Keratinocyte (primary cell): ENCODE data around the gene CACNA2D1. TPM values are rescaled to one million over a fixed set of nuclear protein-coding genes. Genes with fewer than 3 reads are reported as not detected.

Source experiments
- DNase-seq: peaks from one replicate; pipeline ENCODE4 v3.0.0-alpha.2; 2011; ENCODE audit warnings: low read depth, missing footprints, low spot score
- FAIRE-seq: peaks from 2 replicates; lab custom pipeline; 2011; peaks lifted over from hg19 to GRCh38; lab: Jason Lieb, UNC
- H2AFZ ChIP-seq: 2 replicates; pipeline ENCODE4 v1.6.0; 2012; ENCODE audit warnings: low read length, control low read depth, inconsistent platforms; ENCODE audit not compliant: control insufficient read depth
- H3K27ac ChIP-seq: 2 replicates; pipeline ENCODE4 v1.5.1; 2011; ENCODE audit warnings: low read length; ENCODE audit not compliant: control insufficient read depth, insufficient read depth
- H3K27me3 ChIP-seq: 3 replicates; pipeline ENCODE4 v1.6.0; 2011; ENCODE audit warnings: low read length; ENCODE audit not compliant: control insufficient read depth, insufficient read depth; ENCODE audit errors: extremely low read depth
- H3K36me3 ChIP-seq, 2 experiments: 2 replicates in 1 of 2; 3 replicates in 1 of 2; pipeline ENCODE4 v1.5.1; 2011; ENCODE audit warnings: low read length in 2 of 2, mild to moderate bottlenecking in 1 of 2; ENCODE audit not compliant: control insufficient read depth in 2 of 2, insufficient read depth in 2 of 2; ENCODE audit errors: extremely low read depth in 1 of 2
- H3K4me1 ChIP-seq: 3 replicates; pipeline ENCODE4 v1.5.1; 2011; ENCODE audit warnings: low read length; ENCODE audit not compliant: control insufficient read depth, insufficient read depth; ENCODE audit errors: extremely low read depth
- H3K4me2 ChIP-seq: 3 replicates; pipeline ENCODE4 v1.6.0; 2011; ENCODE audit warnings: low read depth, low read length; ENCODE audit not compliant: control insufficient read depth, insufficient read depth; ENCODE audit errors: extremely low read depth
- H3K4me3 ChIP-seq, 3 experiments: fragments of 200-600 bp in 1 of 3; sonication (generic) in 1 of 3; 2 replicates in 2 of 3; 3 replicates in 1 of 3; pipeline ENCODE4 v1.5.1; 2011 to 2016; ENCODE audit warnings: low read length in 3 of 3, mild to moderate bottlenecking in 3 of 3, control low read depth in 2 of 3, inconsistent platforms in 1 of 3, low read depth in 1 of 3, mixed read lengths in 1 of 3, mixed run types in 1 of 3, moderate library complexity in 1 of 3; ENCODE audit not compliant: control insufficient read depth in 2 of 3, insufficient read depth in 2 of 3; ENCODE audit errors: extremely low read depth in 1 of 3
- H3K79me2 ChIP-seq: 2 replicates; pipeline ENCODE4 v1.6.0; 2012; ENCODE audit warnings: low read length; ENCODE audit not compliant: control insufficient read depth, insufficient read depth
- H3K9ac ChIP-seq: 3 replicates; pipeline ENCODE4 v1.6.0; 2011; ENCODE audit warnings: low read length; ENCODE audit not compliant: control insufficient read depth, insufficient read depth; ENCODE audit errors: extremely low read depth
- H3K9me1 ChIP-seq: 3 replicates; pipeline ENCODE4 v1.6.0; 2011; ENCODE audit warnings: low read length; ENCODE audit not compliant: control insufficient read depth, insufficient read depth; ENCODE audit errors: extremely low read depth
- H3K9me3 ChIP-seq: 2 replicates; pipeline ENCODE4 v1.5.1; 2012; ENCODE audit warnings: low read depth, low read length; ENCODE audit not compliant: control insufficient read depth
- H4K20me1 ChIP-seq: 3 replicates; pipeline ENCODE4 v1.6.0; 2011; ENCODE audit warnings: low read length; ENCODE audit not compliant: control insufficient read depth, insufficient read depth; ENCODE audit errors: extremely low read depth
- CTCF ChIP-seq, 3 experiments: IDR thresholded peaks in 1 of 3; conservative IDR thresholded peaks in 1 of 3; optimal IDR thresholded peaks in 1 of 3; 2 replicates in 2 of 3; 3 replicates in 1 of 3; pipeline versions ENCODE3 to v1.5.1; 2011; ENCODE audit warnings: low read length in 3 of 3, mild to moderate bottlenecking in 3 of 3, moderate library complexity in 2 of 3, control low read depth in 1 of 3, inconsistent platforms in 1 of 3; ENCODE audit not compliant: insufficient read depth in 2 of 3; ENCODE audit errors: extremely low read depth in 1 of 3
- EZH2 ChIP-seq: IDR thresholded peaks from one replicate; pipeline ENCODE4 v1.6.1; 2012; ENCODE audit warnings: inconsistent platforms, mild to moderate bottlenecking, low read length, moderate library complexity
- dilution Hi-C: fragments of 300-500 bp; cut with MboI; formaldehyde crosslinking; loops from one replicate; pipeline ENCODE4 v1.7.0; 2020; ENCODE audit warnings: low sequenced_read_pairs; ENCODE audit not compliant: extremely low pct_ligation_motif_present
- polyA plus RNA-seq, 5 experiments: library from polyadenylated mRNA; depleted of rRNA in 3 of 5; stranded (reverse) in 3 of 5; stranded (forward) in 1 of 5; unstranded in 1 of 5; fragments of >200 nt; gene quantifications; 1 replicate in 1 of 5; 2 replicates in 3 of 5; 3 replicates in 1 of 5; pipeline versions ENCODE4 v1.2.1 to v1.2.3, GENCODE V29; 2011 to 2012; ENCODE audit warnings: missing spikeins in 2 of 5, low read depth in 1 of 5, low replicate concordance in 1 of 5

Gene CACNA2D1
- polyA plus RNA-seq, 1 donor (not counting 4 experiments of a cell fraction or from before 2014, with no cell fraction given), result 1.8 TPM

- no peaks in the 10 kb centered on the region for H3K9me3 ChIP-seq
- H3K4me3 ChIP-seq, result no peak overlapping the region
- no peak overlapping the region for H3K9ac ChIP-seq
- no peak overlapping the region for H2AFZ ChIP-seq
- dilution Hi-C loops, result no loop called here
- DNase-seq (no peak), FAIRE-seq (no peak)
- no peaks in the 10 kb centered on the region for H4K20me1 ChIP-seq
- no peaks in the 10 kb centered on the region for H3K4me1 ChIP-seq
- no peaks in the 10 kb centered on the region for H3K79me2 ChIP-seq
- H3K4me2 ChIP-seq, result no peak overlapping the region
- H3K36me3 ChIP-seq, result no peaks in the 10 kb centered on the region
- no peaks in the 10 kb centered on the region for H3K27me3 ChIP-seq
- no peaks in the 10 kb centered on the region for H3K9me1 ChIP-seq
- H3K27ac ChIP-seq, result no peak overlapping the region
- TF ChIP-seq CTCF (optimal IDR thresholded peaks at IDR 0.05 in 1 of 3, IDR thresholded peaks at IDR 0.05 in 1 of 3, conservative IDR thresholded peaks at IDR 0.05 in 1 of 3; ENCODE audit: extremely low read depth in 1 of 3, insufficient read depth in 2 of 3, low read length in 3 of 3) (no peak), EZH2 (no peak)
Measured at GRCh38 chr7:82032901-82033300, 410.7 kb downstream of the CACNA2D1 start.

- Histone ChIP-seq H4K20me1 (no peaks in the 10 kb centered on the region), H3K27me3 (no peaks in the 10 kb centered on the region), H3K4me3 (no peak overlapping the region), H3K9ac (no peak overlapping the region), H3K36me3 (no peaks in the 10 kb centered on the region), H3K27ac (no peak overlapping the region), H3K4me1 (no peaks in the 10 kb centered on the region), H3K9me1 (no peaks in the 10 kb centered on the region), H3K79me2 (no peaks in the 10 kb centered on the region), H3K9me3 (no peaks in the 10 kb centered on the region), H3K4me2 (no peak overlapping the region), H2AFZ (no peak overlapping the region)
- DNase-seq (no peak), FAIRE-seq (no peak)
- dilution Hi-C loops, result no loop called here
- no peak for TF ChIP-seq EZH2
- TF ChIP-seq CTCF (optimal IDR thresholded peaks at IDR 0.05 in 1 of 3, IDR thresholded peaks at IDR 0.05 in 1 of 3, conservative IDR thresholded peaks at IDR 0.05 in 1 of 3; ENCODE audit: extremely low read depth in 1 of 3, insufficient read depth in 2 of 3, low read length in 3 of 3), result no peak
Measured at GRCh38 chr7:82029236-82029913, 414.2 kb downstream of the CACNA2D1 start.
